Keratinocyte (primary cell): Measurements from ENCODE around the gene PRLH.
"Not testable (repeated sequence)": the region's sequence is repeated elsewhere in the genome, so short reads cannot be mapped to it uniquely, and the experiment has no call there.

Experiments
- EZH2 ChIP-seq: IDR thresholded peaks from one replicate; pipeline ENCODE4 v1.6.1; 2012; ENCODE audit warnings: inconsistent platforms, mild to moderate bottlenecking, low read length, moderate library complexity
- TF ChIP-seq, protein P1 (sequence below), 3 experiments: IDR thresholded peaks in 1 of 3; conservative IDR thresholded peaks in 1 of 3; optimal IDR thresholded peaks in 1 of 3; 2 replicates in 2 of 3; 3 replicates in 1 of 3; pipeline versions ENCODE3 to v1.5.1; 2011; ENCODE audit warnings: low read length in 3 of 3, mild to moderate bottlenecking in 3 of 3, moderate library complexity in 2 of 3, control low read depth in 1 of 3, inconsistent platforms in 1 of 3; ENCODE audit not compliant: insufficient read depth in 2 of 3; ENCODE audit errors: extremely low read depth in 1 of 3

DNA sequence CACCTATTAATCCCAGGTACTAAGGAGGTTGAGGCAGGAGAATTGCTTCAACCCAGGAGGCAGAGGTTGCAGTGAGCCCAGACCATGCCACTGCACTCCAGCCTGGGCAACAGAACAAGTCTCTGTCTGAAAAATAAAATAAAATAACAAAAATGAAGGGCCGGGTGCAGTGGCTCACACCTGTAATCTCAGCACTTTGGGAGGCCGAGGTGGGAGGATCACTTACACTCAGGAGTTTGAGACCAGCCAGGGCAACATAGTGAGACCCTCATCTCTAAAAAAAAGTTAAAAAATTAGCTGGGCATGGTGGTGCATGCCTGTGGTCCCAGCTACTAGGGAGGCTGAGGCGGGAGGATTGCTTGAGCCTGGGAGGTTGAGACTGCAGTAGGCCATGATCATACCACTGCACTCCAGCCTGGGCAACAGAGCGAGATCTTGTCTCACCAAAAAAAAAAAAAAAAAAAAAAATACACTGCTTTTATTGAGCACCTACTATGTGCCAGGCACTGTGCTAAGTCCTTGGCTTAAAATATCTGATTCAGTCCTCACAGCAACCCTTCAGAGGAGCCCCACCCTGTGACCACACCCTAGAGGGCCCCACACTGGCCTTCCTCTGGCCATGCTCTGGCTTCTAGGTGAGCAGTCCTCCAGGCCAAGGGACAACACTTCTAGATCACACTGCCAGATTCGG is 29.6 kb downstream of the PRLH start:
- TF ChIP-seq, protein P1, sequence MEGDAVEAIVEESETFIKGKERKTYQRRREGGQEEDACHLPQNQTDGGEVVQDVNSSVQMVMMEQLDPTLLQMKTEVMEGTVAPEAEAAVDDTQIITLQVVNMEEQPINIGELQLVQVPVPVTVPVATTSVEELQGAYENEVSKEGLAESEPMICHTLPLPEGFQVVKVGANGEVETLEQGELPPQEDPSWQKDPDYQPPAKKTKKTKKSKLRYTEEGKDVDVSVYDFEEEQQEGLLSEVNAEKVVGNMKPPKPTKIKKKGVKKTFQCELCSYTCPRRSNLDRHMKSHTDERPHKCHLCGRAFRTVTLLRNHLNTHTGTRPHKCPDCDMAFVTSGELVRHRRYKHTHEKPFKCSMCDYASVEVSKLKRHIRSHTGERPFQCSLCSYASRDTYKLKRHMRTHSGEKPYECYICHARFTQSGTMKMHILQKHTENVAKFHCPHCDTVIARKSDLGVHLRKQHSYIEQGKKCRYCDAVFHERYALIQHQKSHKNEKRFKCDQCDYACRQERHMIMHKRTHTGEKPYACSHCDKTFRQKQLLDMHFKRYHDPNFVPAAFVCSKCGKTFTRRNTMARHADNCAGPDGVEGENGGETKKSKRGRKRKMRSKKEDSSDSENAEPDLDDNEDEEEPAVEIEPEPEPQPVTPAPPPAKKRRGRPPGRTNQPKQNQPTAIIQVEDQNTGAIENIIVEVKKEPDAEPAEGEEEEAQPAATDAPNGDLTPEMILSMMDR (optimal IDR thresholded peaks at IDR 0.05 in 1 of 3, IDR thresholded peaks at IDR 0.05 in 1 of 3, conservative IDR thresholded peaks at IDR 0.05 in 1 of 3; ENCODE audit: extremely low read depth in 1 of 3, insufficient read depth in 2 of 3, low read length in 3 of 3): not testable (repeated sequence)
- TF ChIP-seq EZH2: not testable (repeated sequence)
